GM21737 (cell line): ENCODE results near the gene RPS6KB2.

ENCODE experiments used
- ATAC-seq: cut with Tn5 transposase; IDR thresholded peaks from one replicate; pipeline ENCODE4 v1.9.1; 2021; ENCODE audit warnings: mild to moderate bottlenecking, moderate library complexity; ENCODE audit not compliant: unreplicated experiment

RPS6KB2 gene

GRCh38 chr11:67410369-67410831 lies 17.9 kb upstream of the RPS6KB2 start:
- ATAC-seq: no peak

GRCh38 chr11:67410984-67411784 lies 17.1 kb upstream of the RPS6KB2 start:
- no peak for ATAC-seq

GRCh38 chr11:67411785-67412152 lies 16.5 kb upstream of the RPS6KB2 start:
- ATAC-seq: no peak

GRCh38 chr11:67412495-67413179 lies 15.7 kb upstream of the RPS6KB2 start:
- ATAC-seq: no peak

- no peak for ATAC-seq
These were observed 14.9 kb upstream of the RPS6KB2 start for GRCh38 chr11:67413266-67413849.

GRCh38 chr11:67415501-67416304 lies 12.6 kb upstream of the RPS6KB2 start, which contains the start of gene CARNS1:
Gene CARNS1 (plus strand): TSS chr11:67415678. CDS start chr11:67416200, 522 bp downstream.
- ATAC-seq: no peak

- no peak for ATAC-seq
These were observed 11.6 kb upstream of the RPS6KB2 start for GRCh38 chr11:67416416-67417335.

GRCh38 chr11:67417425-67417824 lies 10.9 kb upstream of the RPS6KB2 start:
- ATAC-seq: no peak

- no peak for ATAC-seq
These were observed 9.6 kb upstream of the RPS6KB2 start for GRCh38 chr11:67418476-67419281.

GRCh38 chr11:67419325-67420049 lies 8.8 kb upstream of the RPS6KB2 start:
- ATAC-seq: no peak

- no peak for ATAC-seq
These were observed 8.1 kb upstream of the RPS6KB2 start for GRCh38 chr11:67420147-67420645.

GRCh38 chr11:67420646-67421429 lies 7.5 kb upstream of the RPS6KB2 start:
- ATAC-seq: peak; percentile 80

GRCh38 chr11:67421430-67422031 lies 6.8 kb upstream of the RPS6KB2 start:
- ATAC-seq: no peak

GRCh38 chr11:67422891-67423290 lies 5.4 kb upstream of the RPS6KB2 start:
- ATAC-seq: no peak

- ATAC-seq: no peak
These were observed 4.8 kb upstream of the RPS6KB2 start for GRCh38 chr11:67423466-67423865.

GRCh38 chr11:67423891-67424613 lies 4.2 kb upstream of the RPS6KB2 start:
- no peak for ATAC-seq
